Measurements from ENCODE around the gene KIF20A. TPM values are rescaled to one million over a fixed set of nuclear protein-coding genes. Genes with fewer than 3 reads are reported as not detected.
"Not testable (repeated sequence)": the region's sequence is repeated elsewhere in the genome, so short reads cannot be mapped to it uniquely, and the experiment has no call there.

Gene KIF20A
- total RNA-seq, 1 experiment from 2014 or later = 74.2 TPM

DNA sequence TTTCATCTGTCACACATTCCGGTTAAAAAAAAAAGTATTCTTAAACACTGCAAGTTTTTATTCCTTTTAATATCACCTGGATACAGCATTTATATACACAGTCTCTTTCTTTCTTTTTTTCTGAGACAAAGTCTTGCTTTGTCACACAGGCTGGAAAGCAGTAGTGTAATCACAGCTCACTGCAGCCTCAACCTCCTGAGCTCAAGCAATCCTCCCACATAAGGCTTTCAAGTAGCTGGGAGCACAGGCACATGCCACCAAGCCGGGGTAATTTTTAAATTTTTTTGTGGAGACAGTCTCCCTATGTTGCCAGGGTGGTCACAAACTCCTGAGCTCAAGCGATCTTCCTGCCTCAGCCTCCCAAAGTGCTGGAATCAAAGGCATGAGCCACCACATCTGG, 13.9 kb downstream of the KIF20A start:
- Histone ChIP-seq H3K9me2 (ENCODE audit: insufficient read depth) (no peaks in the 10 kb centered on the region), H3K4me3 (replicated peaks in 1 of 2; ENCODE audit: low read depth in 1 of 2, low read length in 2 of 2) (no peak overlapping the region), H3K4me2 (ENCODE audit: low read length) (no peak overlapping the region), H3K27ac (ENCODE audit: low read depth, low read length) (no peak overlapping the region), H3K27me3 (ENCODE audit: insufficient read depth, low read length) (no peaks in the 10 kb centered on the region), H3K36me3 (ENCODE audit: control insufficient read depth in 1 of 2, insufficient read depth in 2 of 2, low read length in 2 of 2) (peaks cover 37 to 49% of the 10 kb centered on the region in 2 experiments; a peak in 3 of 4 replicates), H4K20me1 (ENCODE audit: insufficient read depth) (no peaks in the 10 kb centered on the region), H3K4me1 (ENCODE audit: control insufficient read depth in 1 of 2, insufficient read depth in 2 of 2, low read length in 2 of 2) (no peaks in the 10 kb centered on the region), H3K79me2 (ENCODE audit: insufficient read depth, low read length) (no peaks in the 10 kb centered on the region), H3K9ac (ENCODE audit: low read length) (no peak overlapping the region), H3K9me3 (ENCODE audit: control insufficient read depth in 1 of 2, insufficient read depth in 1 of 2, low read depth in 1 of 2, low read length in 2 of 2) (no peaks in the 10 kb centered on the region), H2AFZ (ENCODE audit: low read depth, low read length, poor library complexity, severe bottlenecking) (no peak overlapping the region)
- intact Hi-C loops (cut with micrococcal nuclease) = no loop called here
- ChIA-PET POLR2A (no interaction called here), RAD21 (ENCODE audit: low non-redundant PET in 1 of 2, low total read pairs in 2 of 2, uncharacterized antibody in 2 of 2, unreplicated experiment in 2 of 2) (no interaction called here), CTCF (no interaction called here)
- ATAC-seq = no peak
- no TSS peak for BruUV-seq (replicated peaks)
- TF ChIP-seq ZNF274 (IDR thresholded peaks at IDR 0.05; ENCODE audit: low read depth, low read length) = no peak
- no peak for TF ChIP-seq CBX3 (IDR thresholded peaks at IDR 0.05; ENCODE audit: low read depth)
- TF ChIP-seq ELF1 (IDR thresholded peaks at IDR 0.05; ENCODE audit: borderline replicate concordance, low read depth) = no peak
- DNase-seq (ENCODE audit: low read depth, low spot score) = no peak

- H4K20me1 ChIP-seq (ENCODE audit: insufficient read depth); H3K9me3 ChIP-seq (ENCODE audit: control insufficient read depth in 1 of 2, insufficient read depth in 1 of 2, low read depth in 1 of 2, low read length in 2 of 2); POLR2A ChIA-PET; H3K27me3 ChIP-seq (ENCODE audit: insufficient read depth, low read length); H2AFZ ChIP-seq (ENCODE audit: low read depth, low read length, poor library complexity, severe bottlenecking); H3K4me1 ChIP-seq (ENCODE audit: control insufficient read depth in 1 of 2, insufficient read depth in 2 of 2, low read length in 2 of 2); H3K4me2 ChIP-seq (ENCODE audit: low read length); RAD21 ChIA-PET (ENCODE audit: low non-redundant PET in 1 of 2, low total read pairs in 2 of 2, uncharacterized antibody in 2 of 2, unreplicated experiment in 2 of 2); H3K27ac ChIP-seq (ENCODE audit: low read depth, low read length); ATAC-seq; H3K79me2 ChIP-seq (ENCODE audit: insufficient read depth, low read length); CTCF ChIA-PET; intact Hi-C loops (cut with micrococcal nuclease); H3K4me3 ChIP-seq (replicated peaks in 1 of 2; ENCODE audit: low read depth in 1 of 2, low read length in 2 of 2); H3K9me2 ChIP-seq (ENCODE audit: insufficient read depth); H3K9ac ChIP-seq (ENCODE audit: low read length); DNase-seq (ENCODE audit: low read depth, low spot score); BruUV-seq (replicated peaks): not testable (repeated sequence)
- H3K36me3 ChIP-seq (ENCODE audit: control insufficient read depth in 1 of 2, insufficient read depth in 2 of 2, low read length in 2 of 2) = peaks cover 29 to 47% of the 10 kb centered on the region in 2 experiments; a peak in 3 of 4 replicates
Observed at GRCh38 chr5:138193859-138194258, 14.9 kb downstream of the KIF20A start.

GRCh38 chr5:138210985-138211384, 32.1 kb downstream of the KIF20A start:
- no peak overlapping the region for H3K27ac ChIP-seq (ENCODE audit: low read depth, low read length)
- no peaks in the 10 kb centered on the region for H3K9me2 ChIP-seq (ENCODE audit: insufficient read depth)
- no peak overlapping the region for H3K4me2 ChIP-seq (ENCODE audit: low read length)
- no peaks in the 10 kb centered on the region for H3K9me3 ChIP-seq (ENCODE audit: control insufficient read depth in 1 of 2, insufficient read depth in 1 of 2, low read depth in 1 of 2, low read length in 2 of 2)
- TF ChIP-seq RAD21 (IDR thresholded peaks at IDR 0.05; ENCODE audit: low read depth) (no peak), EGR1 (IDR thresholded peaks at IDR 0.05; ENCODE audit: low read depth) (no peak), ELF1 (IDR thresholded peaks at IDR 0.05; ENCODE audit: borderline replicate concordance, low read depth) (no peak), SP1 (IDR thresholded peaks at IDR 0.05; ENCODE audit: low read depth) (no peak), JUND (IDR thresholded peaks at IDR 0.05) (no peak), FOSL1 (IDR thresholded peaks at IDR 0.05; ENCODE audit: low read depth) (no peak), SRF (IDR thresholded peaks at IDR 0.05; ENCODE audit: low read depth) (no peak), ATF3 (IDR thresholded peaks at IDR 0.05) (no peak), ZFX (IDR thresholded peaks at IDR 0.05) (no peak)
- TF ChIP-seq, protein P1, sequence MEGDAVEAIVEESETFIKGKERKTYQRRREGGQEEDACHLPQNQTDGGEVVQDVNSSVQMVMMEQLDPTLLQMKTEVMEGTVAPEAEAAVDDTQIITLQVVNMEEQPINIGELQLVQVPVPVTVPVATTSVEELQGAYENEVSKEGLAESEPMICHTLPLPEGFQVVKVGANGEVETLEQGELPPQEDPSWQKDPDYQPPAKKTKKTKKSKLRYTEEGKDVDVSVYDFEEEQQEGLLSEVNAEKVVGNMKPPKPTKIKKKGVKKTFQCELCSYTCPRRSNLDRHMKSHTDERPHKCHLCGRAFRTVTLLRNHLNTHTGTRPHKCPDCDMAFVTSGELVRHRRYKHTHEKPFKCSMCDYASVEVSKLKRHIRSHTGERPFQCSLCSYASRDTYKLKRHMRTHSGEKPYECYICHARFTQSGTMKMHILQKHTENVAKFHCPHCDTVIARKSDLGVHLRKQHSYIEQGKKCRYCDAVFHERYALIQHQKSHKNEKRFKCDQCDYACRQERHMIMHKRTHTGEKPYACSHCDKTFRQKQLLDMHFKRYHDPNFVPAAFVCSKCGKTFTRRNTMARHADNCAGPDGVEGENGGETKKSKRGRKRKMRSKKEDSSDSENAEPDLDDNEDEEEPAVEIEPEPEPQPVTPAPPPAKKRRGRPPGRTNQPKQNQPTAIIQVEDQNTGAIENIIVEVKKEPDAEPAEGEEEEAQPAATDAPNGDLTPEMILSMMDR (IDR thresholded peaks at IDR 0.05 in 2 of 3, conservative IDR thresholded peaks at IDR 0.05 in 1 of 3; ENCODE audit: borderline replicate concordance in 1 of 3, insufficient read depth in 1 of 3, low read depth in 2 of 3, low read length in 2 of 3) = no peak
- no peak overlapping the region for H2AFZ ChIP-seq (ENCODE audit: low read depth, low read length, poor library complexity, severe bottlenecking)
- peaks cover 67% of the 10 kb centered on the region for H3K79me2 ChIP-seq (ENCODE audit: insufficient read depth, low read length)
- no peak for DNase-seq (ENCODE audit: low read depth, low spot score)
- H3K4me3 ChIP-seq (replicated peaks in 1 of 2; ENCODE audit: low read depth in 1 of 2, low read length in 2 of 2) = no peak overlapping the region
- intact Hi-C loops (cut with micrococcal nuclease) = no loop called here
- H3K9ac ChIP-seq (ENCODE audit: low read length) = no peak overlapping the region
- RAD21 ChIA-PET (ENCODE audit: low non-redundant PET in 1 of 2, low total read pairs in 2 of 2, uncharacterized antibody in 2 of 2, unreplicated experiment in 2 of 2) = no interaction called here
- H3K27me3 ChIP-seq (ENCODE audit: insufficient read depth, low read length) = no peaks in the 10 kb centered on the region
- no peak for ATAC-seq
- peaks cover 0 to 15% of the 10 kb centered on the region in 2 experiments; a peak in 2 of 4 replicates for H3K4me1 ChIP-seq (ENCODE audit: control insufficient read depth in 1 of 2, insufficient read depth in 2 of 2, low read length in 2 of 2)
- no TSS peak for BruUV-seq (replicated peaks)
- POLR2A ChIA-PET = no interaction called here
- H3K36me3 ChIP-seq (ENCODE audit: control insufficient read depth in 1 of 2, insufficient read depth in 2 of 2, low read length in 2 of 2) = peaks cover 8 to 12% of the 10 kb centered on the region in 2 experiments; a peak in 3 of 4 replicates
- CTCF ChIA-PET = no interaction called here
- H4K20me1 ChIP-seq (ENCODE audit: insufficient read depth) = no peaks in the 10 kb centered on the region

All from HCT116 (cell line).